Peyer's patch (tissue), 4 donors: ENCODE results near the gene NPL.

Experiments used
- POLR2A ChIP-seq, 2 donors: fragments of 450-650 bp; IDR thresholded peaks; one replicate each; pipeline ENCODE4 v1.5.1; 2017; ENCODE audit warnings: antibody characterized with exemption in 2 of 2, mild to moderate bottlenecking in 2 of 2, moderate library complexity in 2 of 2
- TF ChIP-seq, protein P1 (sequence below), 6 experiments: fragments of 450-650 bp in 4 of 6; fragments of 200-600 bp in 2 of 6; sonication (generic) in 1 of 6; IDR thresholded peaks; one replicate each; pipeline ENCODE4 v1.5.1; 2017 to 2019; ENCODE audit warnings: antibody characterized with exemption in 6 of 6, mild to moderate bottlenecking in 3 of 6, moderate library complexity in 1 of 6

- TF ChIP-seq, protein P1, sequence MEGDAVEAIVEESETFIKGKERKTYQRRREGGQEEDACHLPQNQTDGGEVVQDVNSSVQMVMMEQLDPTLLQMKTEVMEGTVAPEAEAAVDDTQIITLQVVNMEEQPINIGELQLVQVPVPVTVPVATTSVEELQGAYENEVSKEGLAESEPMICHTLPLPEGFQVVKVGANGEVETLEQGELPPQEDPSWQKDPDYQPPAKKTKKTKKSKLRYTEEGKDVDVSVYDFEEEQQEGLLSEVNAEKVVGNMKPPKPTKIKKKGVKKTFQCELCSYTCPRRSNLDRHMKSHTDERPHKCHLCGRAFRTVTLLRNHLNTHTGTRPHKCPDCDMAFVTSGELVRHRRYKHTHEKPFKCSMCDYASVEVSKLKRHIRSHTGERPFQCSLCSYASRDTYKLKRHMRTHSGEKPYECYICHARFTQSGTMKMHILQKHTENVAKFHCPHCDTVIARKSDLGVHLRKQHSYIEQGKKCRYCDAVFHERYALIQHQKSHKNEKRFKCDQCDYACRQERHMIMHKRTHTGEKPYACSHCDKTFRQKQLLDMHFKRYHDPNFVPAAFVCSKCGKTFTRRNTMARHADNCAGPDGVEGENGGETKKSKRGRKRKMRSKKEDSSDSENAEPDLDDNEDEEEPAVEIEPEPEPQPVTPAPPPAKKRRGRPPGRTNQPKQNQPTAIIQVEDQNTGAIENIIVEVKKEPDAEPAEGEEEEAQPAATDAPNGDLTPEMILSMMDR (IDR thresholded peaks at IDR 0.05): no peak
- TF ChIP-seq POLR2A (IDR thresholded peaks at IDR 0.05): no peak
Observed at GRCh38 chr1:182823220-182823619, 33.6 kb downstream of the NPL start.
